ENCODE data around the gene IL4I1. TPM values are rescaled to one million over a fixed set of nuclear protein-coding genes. Genes with fewer than 3 reads are reported as not detected.

IL4I1 gene
- total RNA-seq, 1 donor from 2014 or later, result not detected

- no peak for ATAC-seq
Observed at GRCh38 chr19:49894879-49895565, 1.7 kb downstream of the IL4I1 start.

- no peak for ATAC-seq
Observed at GRCh38 chr19:49894011-49894664, 2.5 kb downstream of the IL4I1 start.

GRCh38 chr19:49892716-49893115 is 4.0 kb downstream of the IL4I1 start:
- no peak for ATAC-seq

GRCh38 chr19:49891393-49891792 is 5.3 kb downstream of the IL4I1 start:
- ATAC-seq, result no peak

GRCh38 chr19:49890349-49891311 is 6.1 kb downstream of the IL4I1 start:
- ATAC-seq, result peak; percentile 67

GRCh38 chr19:49889687-49890348 is 6.9 kb downstream of the IL4I1 start:
- peak; percentile 61 for ATAC-seq

- no peak for ATAC-seq
Observed at GRCh38 chr19:49889038-49889686, 7.5 kb downstream of the IL4I1 start.

GRCh38 chr19:49888510-49888824 is 8.2 kb downstream of the IL4I1 start:
- no peak for ATAC-seq

GRCh38 chr19:49887665-49888509 is 8.8 kb downstream of the IL4I1 start:
- ATAC-seq, result no peak

GRCh38 chr19:49887037-49887664 is 9.5 kb downstream of the IL4I1 start:
- no peak for ATAC-seq

GRCh38 chr19:49884760-49885159 is 11.9 kb downstream of the IL4I1 start:
- ATAC-seq, result no peak

- ATAC-seq, result no peak
Observed at GRCh38 chr19:49884109-49884508, 12.6 kb downstream of the IL4I1 start.

- no peak for ATAC-seq
Observed at GRCh38 chr19:49883094-49883493, 13.6 kb downstream of the IL4I1 start.

GRCh38 chr19:49882643-49883042 is 14.0 kb downstream of the IL4I1 start:
- no peak for ATAC-seq

GRCh38 chr19:49881672-49882394 is 14.9 kb downstream of the IL4I1 start:
- ATAC-seq, result no peak

- ATAC-seq, result no peak
Observed at GRCh38 chr19:49881186-49881585, 15.5 kb downstream of the IL4I1 start.

- no peak for ATAC-seq
Observed at GRCh38 chr19:49880162-49880869, 16.4 kb downstream of the IL4I1 start.

GRCh38 chr19:49879243-49879963 is 17.3 kb downstream of the IL4I1 start:
- no peak for ATAC-seq

- ATAC-seq, result no peak
Observed at GRCh38 chr19:49878744-49879070, 18.0 kb downstream of the IL4I1 start.
